ENCODE results near the gene GDPD5. TPM values are rescaled to one million over a fixed set of nuclear protein-coding genes. Genes with fewer than 3 reads are reported as not detected.

The GDPD5 gene
- total RNA-seq, 3 donors from 2014 or later, result 3.0 to 7.7 (median 4.6) TPM

- no peaks in the 10 kb centered on the region for H3K9me3 ChIP-seq
- H3K36me3 ChIP-seq (ENCODE audit: low read depth), result no peaks in the 10 kb centered on the region
- no peak for DNase-seq
- intact Hi-C loops (cut with DNase I, micrococcal nuclease), result loop anchor here (5.0 to 10.0 kb wide), 2 partner anchors 64 to 107 kb away; no protein-coding TSS in a partner anchor
- TF ChIP-seq CTCF (IDR thresholded peaks at IDR 0.05), result no peak
- no peak for ATAC-seq
- no peak overlapping the region for H3K4me3 ChIP-seq
- H3K4me1 ChIP-seq (ENCODE audit: low read depth), result peaks cover 28% of the 10 kb centered on the region
Measured at GRCh38 chr11:75389276-75389605, 136.5 kb downstream of the GDPD5 start.

- intact Hi-C loops (cut with DNase I, micrococcal nuclease), result loop anchor here (5.0 to 10.0 kb wide), 2 partner anchors 64 to 106 kb away; no protein-coding TSS in a partner anchor
- Histone ChIP-seq H3K36me3 (ENCODE audit: low read depth) (no peaks in the 10 kb centered on the region), H3K4me3 (no peak overlapping the region), H3K4me1 (ENCODE audit: low read depth) (peaks cover 30% of the 10 kb centered on the region), H3K9me3 (no peaks in the 10 kb centered on the region)
- ATAC-seq (peak; percentile 62), DNase-seq (peak; percentile 76 to 84 (median 83))
- TF ChIP-seq CTCF (IDR thresholded peaks at IDR 0.05), result peak; percentile 73
Measured at GRCh38 chr11:75388386-75389275, 137.1 kb downstream of the GDPD5 start.

GRCh38 chr11:75387736-75388294 is 137.9 kb downstream of the GDPD5 start:
- Histone ChIP-seq H3K9me3 (no peaks in the 10 kb centered on the region), H3K4me1 (ENCODE audit: low read depth) (peaks cover 30% of the 10 kb centered on the region), H3K36me3 (ENCODE audit: low read depth) (no peaks in the 10 kb centered on the region), H3K4me3 (no peak overlapping the region)
- ATAC-seq (no peak), DNase-seq (no peak)
- intact Hi-C loops (cut with DNase I, micrococcal nuclease), result loop anchor here (5.0 to 10.0 kb wide), 2 partner anchors 63 to 106 kb away; no protein-coding TSS in a partner anchor
- no peak for TF ChIP-seq CTCF (IDR thresholded peaks at IDR 0.05)

GRCh38 chr11:75386942-75387630 is 138.7 kb downstream of the GDPD5 start:
- H3K36me3 ChIP-seq (ENCODE audit: low read depth), result no peaks in the 10 kb centered on the region
- intact Hi-C loops (cut with DNase I, micrococcal nuclease), result loop anchor here (5.0 to 10.0 kb wide), 2 partner anchors 62 to 105 kb away; no protein-coding TSS in a partner anchor
- DNase-seq, result peak in 1 of 3 donors; percentile 50

More at GRCh38 chr11:75386942-75387630, 138.7 kb downstream of the GDPD5 start:
- no peaks in the 10 kb centered on the region for H3K9me3 ChIP-seq
- ATAC-seq, result peak; percentile 64
- no peak for TF ChIP-seq CTCF (IDR thresholded peaks at IDR 0.05)
- no peak overlapping the region for H3K4me3 ChIP-seq
- peaks cover 30% of the 10 kb centered on the region for H3K4me1 ChIP-seq (ENCODE audit: low read depth)

Other genes with a start within 250 kb of the GDPD5 start
- gene ARRB1, start 174.3 kb downstream of the GDPD5 start, total RNA-seq, result 100 to 1,000 TPM in 2 of 3 donors, 10 to 100 TPM in 1; 76.7 to 128 (median 121) TPM
- 1,000 to 10,000 TPM; 1,703 to 2,122 (median 2,056) TPM for gene RPS3, start 126.4 kb downstream of the GDPD5 start, total RNA-seq
- 1 to 10 TPM in 1 of 3 donors, under 1 TPM in 2; 0.25 to 1.7 (median 0.49) TPM for gene KLHL35, start 92.7 kb downstream of the GDPD5 start, total RNA-seq
- gene SERPINH1, start 36.3 kb upstream of the GDPD5 start, total RNA-seq, result 10 to 100 TPM; 44.1 to 87.0 (median 50.5) TPM
- gene MAP6, start 143.1 kb upstream of the GDPD5 start, total RNA-seq, result 10 to 100 TPM in 1 of 3 donors, 1 to 10 TPM in 1, under 1 TPM in 1; 0.84 to 17.7 (median 1.9) TPM
- gene MOGAT2, start 191.9 kb upstream of the GDPD5 start, total RNA-seq, result 100 to 1,000 TPM in 2 of 3 donors, 10 to 100 TPM in 1; 86.4 to 247 (median 192) TPM
- gene DGAT2, start 242.8 kb upstream of the GDPD5 start, total RNA-seq, result 1 to 10 TPM; 3.4 to 4.2 (median 3.5) TPM